Osteocyte (in vitro differentiated cells): ENCODE data around the gene TLR1. TPM values are rescaled to one million over a fixed set of nuclear protein-coding genes. Genes with fewer than 3 reads are reported as not detected.
"Not testable (repeated sequence)": the region's sequence is repeated elsewhere in the genome, so short reads cannot be mapped to it uniquely, and the experiment has no call there.

Experiments used
- DNase-seq: peaks from one replicate; pipeline ENCODE4 v3.0.0; 2021; ENCODE audit warnings: mixed read lengths; ENCODE audit not compliant: unreplicated experiment; ENCODE audit errors: extremely low spot score
- H3K27ac Mint-ChIP-seq: one replicate; pipeline ENCODE4 v1.8.0; 2021; ENCODE audit warnings: mild to moderate bottlenecking, mixed read lengths; ENCODE audit not compliant: unreplicated experiment
- H3K27me3 Mint-ChIP-seq: one replicate; pipeline ENCODE4 v1.8.0; 2021; ENCODE audit warnings: mixed read lengths; ENCODE audit not compliant: unreplicated experiment
- H3K36me3 Mint-ChIP-seq: one replicate; pipeline ENCODE4 v1.8.0; 2021; ENCODE audit warnings: mixed read lengths; ENCODE audit not compliant: unreplicated experiment
- H3K4me1 Mint-ChIP-seq: one replicate; pipeline ENCODE4 v1.8.0; 2021; ENCODE audit warnings: mixed read lengths; ENCODE audit not compliant: unreplicated experiment
- H3K4me3 Mint-ChIP-seq: one replicate; pipeline ENCODE4 v1.8.0; 2021; ENCODE audit warnings: mild to moderate bottlenecking, moderate library complexity, mixed read lengths; ENCODE audit not compliant: unreplicated experiment
- H3K9me3 Mint-ChIP-seq: one replicate; pipeline ENCODE4 v1.8.0; 2021; ENCODE audit warnings: mixed read lengths; ENCODE audit not compliant: unreplicated experiment
- CTCF ChIP-seq: fragments of 200-600 bp; sonication (generic); IDR thresholded peaks from 2 replicates; pipeline ENCODE4 v1.5.0; 2021; ENCODE audit warnings: antibody characterized with exemption, mild to moderate bottlenecking, moderate library complexity
- total RNA-seq: library from RNA; stranded (reverse); gene quantifications from 2 replicates; pipeline ENCODE4 v1.2.1, GENCODE V29; 2021

TLR1 gene
- total RNA-seq, 1 donor from 2014 or later: 0.48 TPM

- H3K27me3 Mint-ChIP-seq: no peaks in the 10 kb centered on the region
- no peak overlapping the region for H3K27ac Mint-ChIP-seq
- H3K4me1 Mint-ChIP-seq: no peaks in the 10 kb centered on the region
- no peak overlapping the region for H3K4me3 Mint-ChIP-seq
- no peak for TF ChIP-seq CTCF
- no peak for DNase-seq
- H3K36me3 Mint-ChIP-seq: no peaks in the 10 kb centered on the region
- H3K9me3 Mint-ChIP-seq: peaks cover 7% of the 10 kb centered on the region
Observed at GRCh38 chr4:38775326-38775725, 29.3 kb downstream of the TLR1 start.

GRCh38 chr4:38774181-38774955, 30.2 kb downstream of the TLR1 start:
- Mint-ChIP-seq H3K27ac (no peak overlapping the region), H3K9me3 (peaks cover 7% of the 10 kb centered on the region), H3K27me3 (no peaks in the 10 kb centered on the region), H3K4me1 (peaks cover 4% of the 10 kb centered on the region), H3K36me3 (no peaks in the 10 kb centered on the region), H3K4me3 (no peak overlapping the region)
- TF ChIP-seq CTCF: no peak
- DNase-seq: no peak

- not testable (repeated sequence) for H3K4me3 Mint-ChIP-seq, H3K27me3 Mint-ChIP-seq, H3K27ac Mint-ChIP-seq, H3K36me3 Mint-ChIP-seq, H3K9me3 Mint-ChIP-seq, DNase-seq
- peaks cover 15% of the 10 kb centered on the region for H3K4me1 Mint-ChIP-seq
Observed at GRCh38 chr4:38770281-38770680, 34.3 kb downstream of the TLR1 start.

GRCh38 chr4:38769857-38770256, 34.7 kb downstream of the TLR1 start:
- H3K36me3 Mint-ChIP-seq: no peaks in the 10 kb centered on the region
- peaks cover 15% of the 10 kb centered on the region for H3K4me1 Mint-ChIP-seq
- H3K9me3 Mint-ChIP-seq: no peaks in the 10 kb centered on the region
- H3K27ac Mint-ChIP-seq: no peak overlapping the region
- H3K4me3 Mint-ChIP-seq: no peak overlapping the region
- DNase-seq: no peak
- no peak for TF ChIP-seq CTCF
- H3K27me3 Mint-ChIP-seq: no peaks in the 10 kb centered on the region

- Mint-ChIP-seq H3K27ac (peak overlapping the region; percentile 29), H3K36me3 (no peaks in the 10 kb centered on the region), H3K9me3 (no peaks in the 10 kb centered on the region), H3K4me3 (no peak overlapping the region), H3K4me1 (peaks cover 15% of the 10 kb centered on the region), H3K27me3 (no peaks in the 10 kb centered on the region)
- TF ChIP-seq CTCF: no peak
- DNase-seq: no peak
Observed at GRCh38 chr4:38769441-38769840, 35.1 kb downstream of the TLR1 start.
